Measurements from ENCODE around the gene BHLHE23. TPM values are rescaled to one million over a fixed set of nuclear protein-coding genes. Genes with fewer than 3 reads are reported as not detected.

BHLHE23 gene
- total RNA-seq, result not detected in 2 replicates

DNA sequence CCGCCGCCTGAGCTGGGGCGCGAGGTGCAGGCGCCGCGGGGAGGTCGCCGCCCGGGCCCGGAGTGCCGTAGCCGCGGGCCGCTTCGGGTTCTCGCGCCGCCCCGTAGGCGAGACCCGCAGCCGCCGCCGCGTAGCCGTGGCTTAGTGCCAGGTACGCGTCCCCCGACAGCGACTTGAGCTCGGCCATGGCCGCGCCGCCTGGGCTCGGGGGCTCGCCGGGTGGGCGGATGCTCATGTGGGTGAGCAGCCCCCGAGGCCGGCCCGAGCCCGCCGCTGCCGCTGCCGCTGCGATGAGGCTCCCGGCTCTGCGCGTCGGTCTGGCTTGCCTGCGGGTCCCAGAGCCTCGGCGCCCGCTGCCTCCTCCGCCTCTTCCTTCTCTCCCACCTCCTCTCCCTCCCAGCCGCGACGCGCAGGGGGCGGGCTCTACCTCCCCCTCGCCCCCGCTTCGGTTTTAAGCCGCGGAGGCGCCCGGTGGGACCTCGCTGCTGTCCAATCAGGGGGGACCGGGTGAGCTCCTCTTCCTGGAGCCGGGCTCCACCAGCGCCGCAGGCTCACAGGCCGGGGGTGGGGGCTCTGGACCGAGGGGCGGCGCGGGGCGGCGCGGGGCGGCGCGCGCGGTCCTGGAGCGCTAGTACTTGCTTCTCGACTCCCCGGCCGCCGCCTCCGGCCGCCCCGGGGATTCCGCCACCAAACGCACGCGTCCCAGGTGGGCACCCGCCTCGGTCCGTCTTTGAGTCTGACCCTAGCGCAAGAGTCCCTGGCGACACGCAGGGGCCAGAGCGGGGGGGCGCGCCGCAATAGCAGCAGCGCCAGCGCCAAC lies at the start of gene BHLHE23:
Gene BHLHE23, minus strand, starts transcription at position 425 of the 820 bp plus-strand sequence. Its CDS starts 190 bp downstream, at position 235.
- DNase-seq (ENCODE audit: low read depth), result no peak

DNA sequence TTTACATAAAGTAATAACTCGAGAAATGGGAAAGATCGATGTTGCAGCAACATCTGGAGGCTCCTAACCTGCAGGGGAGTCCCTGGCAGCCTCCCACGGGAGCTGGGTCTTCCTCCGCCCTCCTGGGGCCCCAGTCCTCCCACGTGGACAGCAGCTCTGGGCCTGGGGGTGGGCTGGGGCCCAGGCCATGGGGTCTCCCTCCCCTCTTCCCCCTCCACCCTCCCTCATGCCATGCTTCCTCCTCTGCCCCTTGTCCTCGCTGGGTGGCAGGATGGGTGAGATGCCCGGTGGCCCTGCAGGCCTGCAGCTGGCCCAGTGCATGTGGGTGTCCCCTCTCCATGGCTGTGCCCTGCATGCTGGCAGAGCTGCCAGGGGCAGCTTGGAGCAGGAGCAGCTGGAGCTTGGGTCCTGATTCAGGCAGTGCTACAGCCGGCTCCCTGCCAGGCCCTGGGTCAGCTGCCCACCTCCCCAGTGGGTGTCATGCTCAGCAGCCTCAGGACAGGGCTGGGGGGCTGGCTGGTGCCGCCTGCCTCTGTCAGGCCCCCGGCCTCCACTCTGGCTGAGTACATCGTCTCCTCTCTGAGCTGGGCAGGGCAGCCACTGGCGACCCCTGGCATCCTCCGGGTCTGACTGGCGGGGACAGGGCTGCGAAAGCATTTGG lies 48.9 kb upstream of the BHLHE23 start:
- no peak for DNase-seq (ENCODE audit: low read depth)

DNA sequence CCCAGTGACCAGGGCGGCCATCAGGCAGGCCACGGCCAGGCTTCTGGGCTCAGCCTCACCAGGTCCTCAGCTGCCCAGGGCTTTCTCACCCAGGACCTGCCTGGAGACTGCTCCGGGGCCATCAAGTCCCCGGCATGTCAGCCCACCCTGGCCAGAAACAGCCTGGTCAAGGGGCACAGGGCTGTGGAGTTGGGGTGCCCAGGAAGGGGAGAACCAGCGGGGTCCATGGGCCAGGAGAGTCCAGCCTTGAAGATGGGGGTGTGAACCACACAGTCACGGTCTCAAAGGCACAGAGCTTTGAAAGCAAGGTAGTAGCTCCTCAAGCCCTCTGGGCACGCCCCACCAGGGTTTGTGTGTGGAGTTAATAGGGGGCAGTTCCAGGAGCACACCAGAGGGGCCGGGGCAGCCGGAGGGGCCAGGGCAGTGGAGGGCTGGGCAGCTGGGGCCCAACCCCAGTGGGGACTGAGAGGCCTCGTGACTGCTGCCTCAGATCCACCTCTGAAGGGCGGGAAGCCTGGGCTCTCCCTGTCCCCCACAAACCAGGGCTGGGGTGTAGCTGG lies 48.0 kb upstream of the BHLHE23 start:
- DNase-seq (ENCODE audit: low read depth), result no peak

DNA sequence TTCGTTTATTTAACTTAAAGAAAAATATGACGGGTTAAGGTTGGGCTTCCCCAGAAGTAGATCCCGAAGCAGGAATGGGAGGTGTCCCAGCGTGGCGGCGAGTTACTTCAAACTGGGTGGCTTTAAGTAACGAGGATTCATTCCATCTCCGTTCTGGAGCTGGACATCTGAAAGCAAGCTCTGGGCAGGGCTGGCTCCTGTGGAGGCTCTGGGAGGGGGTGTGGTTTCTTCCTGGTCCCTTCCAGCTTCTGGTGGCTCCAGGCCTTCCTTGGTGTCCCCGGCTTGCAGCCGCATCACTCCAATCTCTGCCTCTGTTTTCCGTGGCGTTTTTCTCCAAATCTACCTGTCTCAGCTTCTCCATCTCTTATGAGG lies 47.3 kb upstream of the BHLHE23 start:
- DNase-seq (ENCODE audit: low read depth), result no peak

DNA sequence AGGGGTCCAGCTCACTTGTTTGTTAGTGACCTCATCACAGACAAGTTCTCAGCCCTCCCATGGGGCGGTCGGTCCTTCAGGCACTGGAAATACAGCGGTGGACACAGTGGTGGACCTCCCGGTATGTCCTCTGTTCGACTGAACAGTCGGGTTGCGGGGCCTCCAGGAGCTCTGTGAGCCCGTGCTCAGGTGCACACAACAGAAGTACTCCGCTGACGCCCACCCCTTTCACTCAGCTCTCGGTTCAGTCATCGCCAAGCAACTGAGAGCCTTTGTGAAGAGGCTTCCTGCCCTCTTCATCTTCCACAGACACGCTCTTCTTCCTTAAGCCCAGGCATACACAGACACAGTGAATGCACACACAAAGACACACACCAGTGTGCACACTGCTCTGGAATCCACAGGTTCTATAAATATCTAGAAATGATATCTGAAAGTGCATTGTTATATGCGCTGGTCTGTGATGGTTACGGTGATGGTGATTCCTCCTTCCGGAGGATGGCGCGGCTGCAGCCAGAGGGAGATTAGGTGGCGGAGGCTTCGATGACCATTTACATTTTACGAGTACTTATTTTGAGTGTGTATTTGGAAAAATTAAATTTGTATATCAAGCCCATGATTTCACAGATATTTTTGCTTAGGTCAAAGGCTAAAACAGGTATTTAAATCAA lies 46.8 kb upstream of the BHLHE23 start:
- no peak for DNase-seq (ENCODE audit: low read depth)

DNA sequence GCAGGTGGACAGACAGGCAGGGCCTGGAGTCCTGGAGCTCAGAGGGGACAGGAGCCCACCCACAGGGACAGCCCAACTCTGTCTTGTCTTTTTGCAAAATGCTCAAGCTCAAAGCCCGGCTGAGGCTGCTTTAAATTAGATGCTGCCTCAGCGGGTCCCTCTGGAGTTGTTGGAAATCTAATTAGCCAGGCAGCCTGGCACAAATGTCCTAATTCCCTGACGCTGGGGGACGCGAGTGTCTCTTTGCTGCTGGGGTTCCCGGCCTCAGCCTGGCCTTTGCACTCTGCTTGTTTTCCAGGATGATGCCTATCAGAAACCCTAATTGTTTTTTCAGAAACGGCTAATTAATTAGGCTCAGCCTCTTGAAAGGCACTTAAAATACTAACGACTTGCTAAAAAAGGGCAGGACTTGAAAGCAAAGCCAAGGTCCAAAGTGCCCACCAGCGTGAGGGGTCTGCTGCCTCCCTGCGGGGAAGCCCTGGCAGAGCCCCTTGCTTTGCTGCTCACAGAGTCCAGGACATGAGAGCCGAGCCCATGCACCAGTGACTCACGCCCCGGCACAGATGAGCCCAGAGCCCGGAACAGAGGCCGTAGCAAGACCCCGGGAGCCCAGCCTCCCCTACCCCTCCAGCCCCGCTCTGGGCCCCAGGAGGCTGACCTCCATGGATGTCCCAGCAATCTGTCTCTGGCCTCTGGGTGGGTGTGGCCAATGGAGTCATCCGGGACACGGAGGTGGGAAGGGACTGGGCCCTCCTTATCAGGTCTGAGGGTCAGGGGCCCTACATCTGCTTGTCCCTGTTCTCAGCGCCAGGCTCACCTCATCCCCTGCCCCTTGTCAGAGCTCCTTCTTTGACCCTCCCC lies 46.0 kb upstream of the BHLHE23 start:
- DNase-seq (ENCODE audit: low read depth), result no peak

DNA sequence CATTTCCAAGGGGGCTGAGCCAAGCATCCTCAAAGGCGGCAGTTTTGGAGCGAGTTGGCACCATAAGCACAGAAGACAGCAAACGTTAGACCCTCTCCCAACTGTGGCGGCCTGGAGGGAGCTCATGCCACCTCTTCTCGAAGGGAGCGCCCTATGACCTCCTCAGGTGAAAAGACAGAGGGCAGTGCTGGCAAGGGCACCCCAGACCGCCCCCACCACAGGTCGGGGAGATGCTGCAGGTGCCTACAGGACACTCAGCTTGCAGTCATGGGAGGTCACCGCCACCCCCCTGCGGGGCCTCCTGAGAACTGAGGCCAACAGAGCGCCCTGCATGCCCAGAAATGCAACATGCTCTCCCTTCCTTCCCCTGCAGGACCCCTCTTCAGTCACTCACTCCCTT lies 45.1 kb upstream of the BHLHE23 start:
- no peak for DNase-seq (ENCODE audit: low read depth)

DNA sequence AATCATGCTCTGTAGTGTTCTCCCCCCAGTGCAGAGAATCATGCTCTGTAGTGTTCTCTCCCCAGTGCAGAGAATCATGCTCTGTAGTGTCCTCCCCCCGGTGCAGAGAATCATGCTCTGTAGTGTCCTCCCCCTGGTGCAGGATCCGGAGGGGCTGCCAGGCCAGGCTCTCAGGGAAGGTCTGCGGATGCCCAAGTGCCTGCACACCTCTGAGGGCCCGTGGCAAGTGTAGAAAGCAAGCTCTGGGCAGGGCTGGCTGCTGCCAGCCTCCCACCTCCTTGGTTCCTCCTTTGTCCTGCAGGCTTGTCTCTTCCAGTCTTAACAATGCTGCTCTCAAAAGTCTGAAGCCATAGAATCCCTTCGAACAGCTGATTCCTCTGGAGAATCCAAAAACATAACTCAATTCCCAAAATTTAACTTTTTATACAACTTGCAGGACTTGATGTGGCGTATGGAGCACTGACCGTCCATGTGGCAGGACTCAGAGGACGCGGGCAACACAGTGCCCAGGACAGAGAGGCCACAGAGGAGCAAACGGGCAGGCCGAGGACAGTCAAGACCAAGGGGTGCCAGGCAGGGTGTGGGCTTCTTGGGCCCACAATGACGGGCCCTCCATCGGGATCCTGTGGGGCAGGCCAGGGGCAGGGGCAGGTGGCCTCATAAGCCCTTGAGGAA lies 44.6 kb upstream of the BHLHE23 start:
- no peak for DNase-seq (ENCODE audit: low read depth)

DNA sequence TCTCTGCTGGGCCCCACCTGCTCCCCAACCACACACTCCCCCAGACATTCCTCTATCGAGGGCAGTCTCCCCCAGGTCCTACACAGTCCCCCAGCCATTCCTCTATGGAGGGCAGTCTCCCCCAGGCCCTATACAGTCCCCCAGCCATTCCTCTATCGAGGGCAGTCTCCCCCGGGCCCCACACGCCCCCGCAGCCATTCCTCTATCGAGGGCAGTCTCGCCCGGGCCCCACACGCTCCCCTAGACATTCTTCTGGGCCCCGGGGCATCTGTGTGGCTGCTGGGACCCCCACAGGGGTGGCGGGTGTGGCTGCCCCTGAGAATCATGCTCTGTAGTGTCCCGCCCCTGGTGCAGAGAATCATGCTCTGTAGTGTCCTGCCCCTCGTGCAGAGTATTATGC lies 43.6 kb upstream of the BHLHE23 start:
- no peak for DNase-seq (ENCODE audit: low read depth)

DNA sequence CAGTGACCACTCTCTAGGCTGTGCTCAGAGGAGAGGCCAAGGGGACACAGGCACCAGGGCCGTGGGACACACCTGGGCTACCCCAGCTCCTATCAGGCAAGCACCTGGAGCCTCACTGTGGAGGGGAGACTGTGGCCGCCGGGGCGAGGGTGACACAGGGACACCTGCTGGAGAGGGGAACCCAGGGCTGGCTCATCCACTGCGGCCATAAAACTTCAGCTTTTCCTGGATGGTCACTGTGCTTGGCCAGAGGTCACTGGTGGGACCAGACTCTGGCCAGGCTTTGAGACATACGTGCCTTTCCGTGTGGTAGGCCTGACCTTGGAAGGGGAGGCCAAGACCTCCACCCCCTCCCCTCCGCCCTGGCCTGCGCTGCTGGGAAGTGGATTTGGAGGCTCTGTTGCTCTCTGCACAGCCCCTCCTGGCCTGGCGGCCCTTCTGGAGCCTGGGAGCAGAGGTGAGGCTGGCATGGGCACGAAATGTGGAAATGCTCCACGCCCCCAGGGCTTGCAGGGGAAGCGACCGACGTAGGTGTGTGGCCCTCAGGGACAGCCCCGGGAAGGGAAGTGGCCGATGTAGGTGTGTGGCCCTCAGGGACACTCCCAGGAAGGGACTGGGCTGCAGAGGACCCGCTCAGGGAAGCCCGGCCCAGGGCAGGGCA lies 42.9 kb upstream of the BHLHE23 start:
- no peak for DNase-seq (ENCODE audit: low read depth)

DNA sequence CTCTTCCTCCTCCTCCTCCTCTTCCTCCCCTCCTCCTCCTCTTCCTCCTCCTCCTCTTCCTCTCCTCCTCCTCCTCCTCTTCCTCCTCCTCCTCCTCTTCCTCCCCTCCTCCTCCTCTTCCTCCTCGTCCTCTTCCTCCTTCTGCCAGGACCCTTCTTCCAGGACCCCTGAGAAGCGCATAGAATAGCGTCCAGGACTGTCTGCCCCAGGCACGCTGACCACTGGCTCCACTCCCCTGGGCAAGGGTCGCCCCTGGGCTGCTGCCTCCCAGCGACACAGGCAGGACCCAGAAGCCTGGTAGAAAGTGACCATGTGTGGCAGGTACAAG lies 42.4 kb upstream of the BHLHE23 start:
- no peak for DNase-seq (ENCODE audit: low read depth)

DNA sequence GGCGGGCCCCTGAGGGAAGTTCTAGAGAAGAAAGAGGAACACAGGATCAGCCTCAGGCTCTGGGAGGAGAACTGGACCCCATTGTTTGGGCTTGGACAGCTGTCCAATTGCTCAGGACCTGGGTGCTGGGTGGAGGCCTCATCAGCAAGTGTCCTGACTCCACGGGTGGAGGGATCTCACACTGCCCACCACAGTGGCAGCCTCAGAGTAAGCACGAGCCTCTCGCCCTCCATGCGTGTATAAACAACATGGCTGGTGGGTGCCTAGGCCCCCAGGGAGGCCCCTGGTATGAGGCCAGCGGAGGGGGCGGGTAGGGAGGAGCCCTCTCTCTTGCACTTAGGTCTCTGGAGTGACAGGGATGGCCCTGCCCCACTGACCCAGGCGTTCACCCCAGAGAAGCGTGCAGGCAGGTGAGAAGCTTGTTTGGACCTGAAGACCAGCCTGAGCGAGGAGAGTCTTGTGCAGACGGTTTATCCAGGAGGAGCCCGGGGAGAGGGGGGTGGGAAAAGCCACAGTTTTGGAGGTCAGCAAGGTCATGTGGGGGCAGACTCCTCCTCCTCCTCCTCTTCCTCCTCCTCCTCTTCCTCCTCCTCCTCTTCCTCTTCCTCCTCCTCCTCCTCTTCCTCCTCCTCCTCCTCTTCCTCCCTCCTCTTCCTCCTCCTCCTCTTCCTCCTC lies 41.9 kb upstream of the BHLHE23 start:
- no peak for DNase-seq (ENCODE audit: low read depth)

DNA sequence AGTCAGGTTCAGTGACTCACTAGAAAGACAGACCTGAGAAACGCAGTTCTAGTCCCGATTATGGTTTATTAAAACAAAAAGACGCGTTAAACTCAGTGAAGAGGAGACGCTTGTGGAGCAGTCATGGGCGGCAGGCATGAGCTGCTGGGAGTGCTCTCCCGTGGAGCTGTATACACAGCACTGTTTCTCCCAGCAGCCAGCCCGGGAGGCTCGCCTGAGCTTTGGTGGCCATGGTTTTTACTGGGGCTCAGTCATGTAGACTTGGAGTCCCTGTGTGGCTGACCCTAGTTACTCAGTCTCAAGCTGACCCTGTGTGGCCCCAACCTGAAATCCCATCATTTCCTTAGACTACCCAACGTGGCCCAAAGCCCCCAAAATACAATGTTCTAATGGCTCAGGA lies 41.2 kb upstream of the BHLHE23 start:
- no peak for DNase-seq (ENCODE audit: low read depth)

DNA sequence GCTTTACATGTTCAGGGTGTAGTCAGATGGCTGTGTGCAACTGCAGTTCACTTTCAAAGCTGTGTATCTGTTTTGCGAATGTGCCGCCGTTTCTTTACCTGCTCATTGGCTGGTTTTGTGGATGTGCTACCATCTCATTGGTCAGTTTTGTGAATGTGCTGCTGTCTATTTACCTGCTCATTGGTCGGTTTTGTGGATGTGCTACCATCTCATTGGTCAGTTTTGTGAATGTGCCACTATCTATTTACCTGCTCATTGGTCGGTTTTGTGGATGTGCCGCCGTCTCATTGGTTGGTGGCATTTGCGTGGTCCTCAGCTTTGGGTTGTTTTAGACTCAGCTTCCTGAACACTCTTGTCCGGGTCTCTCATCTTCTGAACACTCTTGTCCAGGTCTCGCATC lies 40.5 kb upstream of the BHLHE23 start:
- no peak for DNase-seq (ENCODE audit: low read depth)

DNA sequence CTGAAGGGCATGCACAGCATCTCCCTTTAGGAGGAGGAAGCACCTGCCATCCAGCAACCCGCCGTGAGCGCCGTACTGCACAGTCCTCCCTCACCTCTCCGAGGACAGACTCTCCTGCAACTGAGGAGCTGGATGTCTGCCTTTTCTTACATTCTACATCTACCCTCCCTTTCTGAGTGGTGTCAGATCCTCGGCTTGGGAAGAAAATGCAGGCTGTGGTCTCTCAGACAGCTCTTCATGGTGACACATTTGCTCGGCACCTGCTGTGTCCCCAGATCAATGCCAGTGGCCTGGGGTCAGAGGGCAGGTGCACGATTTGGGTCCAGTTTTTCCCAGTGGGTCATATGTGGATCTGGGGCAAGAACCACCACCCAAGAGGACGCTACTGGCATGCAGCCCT lies 40.1 kb upstream of the BHLHE23 start:
- no peak for DNase-seq (ENCODE audit: low read depth)

DNA sequence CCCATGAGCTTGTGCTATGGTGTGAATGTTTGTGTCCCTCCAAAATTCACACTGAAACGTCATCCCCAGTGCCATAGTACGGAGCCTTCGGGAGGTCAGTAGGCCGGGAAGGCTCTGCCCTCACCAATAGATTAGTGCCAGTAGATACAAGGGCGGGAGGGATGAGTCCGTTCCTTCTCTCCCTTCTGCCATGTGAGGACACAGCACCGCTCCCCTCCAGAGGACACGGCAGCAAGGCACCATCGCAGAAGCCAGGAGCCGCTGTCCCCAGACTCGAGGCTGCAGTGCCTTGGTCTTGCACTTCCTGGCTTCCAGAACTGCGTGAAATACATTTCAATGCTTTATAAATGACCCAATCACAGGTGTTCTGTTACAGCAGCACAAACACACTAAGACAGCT lies 39.2 kb upstream of the BHLHE23 start:
- DNase-seq (ENCODE audit: low read depth), result no peak

DNA sequence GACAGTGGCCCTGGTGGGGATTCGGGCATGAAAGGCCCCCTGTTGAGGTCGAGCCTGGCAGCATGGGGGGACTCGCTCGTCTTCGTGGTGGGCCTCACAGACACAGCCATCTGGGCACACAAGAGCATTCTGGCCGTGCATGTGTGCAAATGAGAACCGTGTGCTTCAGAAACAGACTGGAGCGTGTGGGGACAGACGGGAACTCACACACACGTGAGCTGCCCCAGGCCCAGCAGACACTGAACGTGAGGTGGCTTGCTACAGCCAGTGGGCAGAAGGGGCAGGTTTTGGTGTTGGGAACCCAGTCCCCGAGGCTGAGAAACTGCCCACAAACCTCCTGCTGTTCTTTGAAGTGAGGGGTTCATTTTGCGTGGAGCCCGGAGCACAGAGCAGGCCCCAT lies 38.6 kb upstream of the BHLHE23 start:
- DNase-seq (ENCODE audit: low read depth), result no peak

DNA sequence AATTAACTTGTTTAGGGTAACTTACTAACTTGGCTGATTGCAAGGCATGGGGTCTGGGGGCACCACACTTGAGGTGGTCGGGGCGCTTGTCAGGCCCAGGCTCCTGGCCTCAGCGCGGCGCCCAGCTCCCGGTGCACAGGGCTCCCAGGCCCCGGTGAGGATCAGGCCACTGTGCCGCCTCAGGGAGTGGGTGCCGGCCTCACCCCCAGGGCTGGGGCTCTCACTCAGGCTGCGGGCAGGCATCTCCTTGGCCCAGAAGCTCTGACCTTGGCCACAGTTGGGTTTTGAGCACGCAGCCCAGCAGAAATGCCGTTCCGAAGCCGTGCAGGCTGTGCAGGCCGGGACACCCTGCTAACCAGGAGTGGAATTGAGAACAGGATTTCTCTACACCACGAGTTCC lies 37.8 kb upstream of the BHLHE23 start:
- DNase-seq (ENCODE audit: low read depth), result no peak

DNA sequence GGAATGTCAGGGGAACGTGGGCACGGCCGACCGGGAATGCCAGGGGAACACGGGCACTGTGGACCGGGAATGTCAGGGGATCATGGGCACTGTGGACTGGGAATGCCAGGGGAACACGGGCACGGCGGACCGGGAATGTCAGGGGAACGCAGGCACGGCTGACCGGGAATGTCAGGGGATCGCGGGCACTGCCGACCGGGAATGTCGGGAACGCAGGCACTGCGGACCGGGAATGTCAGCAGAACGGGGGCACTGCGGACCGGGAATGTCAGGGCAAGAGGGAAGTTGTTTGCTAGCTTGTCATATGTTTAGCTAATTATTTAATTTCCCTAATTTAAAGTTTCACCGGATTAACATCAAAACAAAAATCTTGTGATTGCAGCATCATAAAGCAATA lies 37.4 kb upstream of the BHLHE23 start:
- DNase-seq (ENCODE audit: low read depth), result no peak

Measured in renal cortical epithelial cell (primary cell).